Caki2 (cell line): ENCODE data around the gene AXIN1. TPM values are rescaled to one million over a fixed set of nuclear protein-coding genes. Genes with fewer than 3 reads are reported as not detected.
"Not testable (repeated sequence)": the region's sequence is repeated elsewhere in the genome, so short reads cannot be mapped to it uniquely, and the experiment has no call there.

Experiments used
- DNase-seq: peaks from one replicate; pipeline ENCODE4 v3.0.0-alpha.2; 2015; ENCODE audit warnings: low read depth
- in situ Hi-C: cut with HindIII; loops from 2 replicates; pipeline ENCODE4 v1.10.0; 2016; ENCODE audit warnings: low sequenced_read_pairs, low pct_unique_long_range_greater_than_20kb, mixed read lengths
- total RNA-seq: library from RNA; depleted of rRNA; stranded (reverse); fragments of >200 nt; shearing (Covaris generic); gene quantifications from 2 replicates; pipeline ENCODE4 v1.2.3, GENCODE V29; 2014; ENCODE audit warnings: low replicate concordance

Gene AXIN1
- total RNA-seq, 1 experiment from 2014 or later, result 84.5 TPM

- in situ Hi-C loops, DNase-seq: not testable (repeated sequence)
Measured at GRCh38 chr16:341095-341973, 11.2 kb downstream of the AXIN1 start.

GRCh38 chr16:340370-341091 lies 12.0 kb downstream of the AXIN1 start:
- in situ Hi-C loops, result no loop called here
- DNase-seq, result no peak

- DNase-seq, result no peak
- in situ Hi-C loops, result no loop called here
Measured at GRCh38 chr16:339680-340079, 12.8 kb downstream of the AXIN1 start.

GRCh38 chr16:337975-338575 lies 14.4 kb downstream of the AXIN1 start:
- in situ Hi-C loops, result no loop called here
- no peak for DNase-seq

- DNase-seq, result no peak
- in situ Hi-C loops, result no loop called here
Measured at GRCh38 chr16:337437-337836, 15.1 kb downstream of the AXIN1 start.

GRCh38 chr16:336269-336668 lies 16.3 kb downstream of the AXIN1 start:
- DNase-seq, result no peak
- in situ Hi-C loops, result no loop called here

- DNase-seq, in situ Hi-C loops: not testable (repeated sequence)
Measured at GRCh38 chr16:334861-335632, 17.5 kb downstream of the AXIN1 start.

- DNase-seq, in situ Hi-C loops: not testable (repeated sequence)
Measured at GRCh38 chr16:334164-334832, 18.2 kb downstream of the AXIN1 start.

GRCh38 chr16:333406-334094 lies 19.0 kb downstream of the AXIN1 start:
- in situ Hi-C loops, result no loop called here
- no peak for DNase-seq

- in situ Hi-C loops, DNase-seq: not testable (repeated sequence)
Measured at GRCh38 chr16:331181-331814, 21.2 kb downstream of the AXIN1 start.

- DNase-seq, result no peak
- in situ Hi-C loops, result no loop called here
Measured at GRCh38 chr16:330741-331140, 21.8 kb downstream of the AXIN1 start.

GRCh38 chr16:325375-326145 lies 27.0 kb downstream of the AXIN1 start:
- in situ Hi-C loops, result no loop called here
- no peak for DNase-seq

- DNase-seq, result no peak
- in situ Hi-C loops, result no loop called here
Measured at GRCh38 chr16:324451-325334, 27.8 kb downstream of the AXIN1 start.

- in situ Hi-C loops, result no loop called here
- DNase-seq, result no peak
Measured at GRCh38 chr16:324201-324450, 28.4 kb downstream of the AXIN1 start.

GRCh38 chr16:322476-323143 lies 29.9 kb downstream of the AXIN1 start:
- in situ Hi-C loops, result no loop called here
- no peak for DNase-seq
